Umbilical cord (tissue), 2 donors: Measurements from ENCODE around the gene CDC37L1. TPM values are rescaled to one million over a fixed set of nuclear protein-coding genes. Genes with fewer than 3 reads are reported as not detected.
A peak's percentile ranks its signal among the peaks of the same experiment; 100 is the strongest.

Experiments used
- DNase-seq: peaks from one replicate; pipeline ENCODE4 v3.0.0-alpha.2; 2015; ENCODE audit warnings: low spot score
- total RNA-seq: library from RNA; depleted of rRNA; stranded (reverse); fragments of >200 nt; gene quantifications from one replicate; pipeline ENCODE4 v1.2.3, GENCODE V29; 2014; ENCODE audit warnings: low replicate concordance; ENCODE audit not compliant: insufficient read depth

Gene CDC37L1
- total RNA-seq, 1 donor from 2014 or later: 52.7 TPM

GRCh38 chr9:4668604-4669003, 10.8 kb upstream of the CDC37L1 start:
- no peak for DNase-seq

GRCh38 chr9:4669890-4670289, 9.5 kb upstream of the CDC37L1 start:
- no peak for DNase-seq

DNA sequence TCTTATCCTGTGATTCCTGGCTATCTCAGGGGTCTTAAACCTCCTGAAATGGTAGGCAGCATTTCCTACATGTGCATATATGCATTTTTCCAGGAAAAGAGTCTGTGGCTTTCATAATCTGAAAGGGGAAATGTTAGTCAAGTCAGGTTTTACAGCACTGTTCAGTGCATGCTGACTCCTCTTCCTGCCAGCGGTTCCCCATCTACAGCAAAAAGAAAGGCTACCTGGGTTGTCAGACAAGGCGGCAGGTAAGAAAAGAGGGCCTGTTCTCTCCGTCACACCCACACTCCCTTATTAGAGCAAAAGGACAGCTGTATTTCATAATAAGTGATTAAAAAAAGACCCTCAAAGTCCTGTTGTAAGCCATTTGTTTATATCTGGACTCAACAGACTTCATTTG, 8.8 kb upstream of the CDC37L1 start:
- DNase-seq: no peak

DNA sequence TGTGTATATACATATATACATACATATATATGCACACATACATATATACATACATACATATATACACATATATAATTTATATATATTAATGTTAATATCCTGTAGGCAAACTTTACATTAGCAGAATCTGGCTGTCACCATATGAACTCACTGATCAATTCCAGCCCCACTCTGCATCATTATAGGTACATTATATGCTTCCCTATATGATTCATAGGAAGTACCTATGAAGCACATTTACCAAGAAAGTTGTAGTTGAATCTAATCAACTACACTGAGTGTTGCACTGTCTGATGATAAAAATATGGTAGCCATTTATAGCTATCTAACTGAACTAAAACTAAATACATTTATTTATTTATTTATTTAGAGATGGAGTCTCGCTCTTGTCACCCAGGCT, 7.6 kb upstream of the CDC37L1 start:
- DNase-seq: no peak

GRCh38 chr9:4674783-4675182, 4.6 kb upstream of the CDC37L1 start:
- DNase-seq: no peak

DNA sequence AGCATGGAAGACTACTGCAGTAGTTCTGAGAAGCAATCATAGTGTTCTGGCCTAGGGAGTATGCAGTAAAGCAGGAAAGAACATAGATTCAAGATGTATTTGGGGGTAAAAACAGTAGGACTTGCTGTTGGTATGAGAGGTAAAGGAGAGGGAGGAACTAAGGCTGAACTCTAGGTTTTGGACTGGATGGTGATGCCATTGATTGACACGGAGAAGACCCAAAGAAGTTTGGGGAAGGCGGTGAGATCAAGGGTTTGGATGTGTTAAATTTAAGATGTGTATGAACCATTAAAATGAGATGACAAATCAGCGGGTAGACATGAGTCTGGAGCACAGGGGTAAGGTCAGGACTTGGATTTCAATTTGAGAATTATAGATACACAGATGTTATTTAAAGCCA, 2.0 kb upstream of the CDC37L1 start:
- no peak for DNase-seq

DNA sequence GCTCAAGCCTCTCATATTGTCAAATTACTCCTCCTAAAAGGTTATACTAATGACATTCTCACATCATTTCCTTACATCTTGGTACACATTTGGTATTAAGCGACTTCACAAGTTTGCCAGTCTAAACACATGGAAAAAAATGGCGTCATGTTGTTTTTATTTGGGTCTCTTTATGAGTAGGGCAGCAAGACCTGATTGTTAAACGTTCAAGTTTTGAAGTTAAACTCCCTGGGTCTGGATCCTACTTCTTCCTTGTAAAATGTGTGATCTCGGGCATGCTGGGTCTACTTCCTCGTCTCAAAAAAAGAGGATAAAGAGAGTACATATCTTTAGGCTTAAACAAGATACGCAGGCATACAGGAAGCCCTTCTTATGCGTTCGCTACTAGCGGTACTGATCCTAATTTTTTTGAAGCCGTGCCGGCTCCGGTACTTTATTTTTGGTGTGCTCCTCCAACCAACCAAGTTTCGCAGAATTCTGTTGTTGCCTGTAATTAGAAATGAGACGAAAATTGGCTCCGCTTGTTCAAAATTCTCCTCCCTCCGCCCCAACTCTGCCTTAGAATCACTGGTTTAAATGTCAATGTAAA, 596 bp upstream of the CDC37L1 start:
- peak; percentile 71 for DNase-seq

- peak; percentile 38 for DNase-seq
Observed at GRCh38 chr9:4680173-4680525, 780 bp downstream of the CDC37L1 start.

DNA sequence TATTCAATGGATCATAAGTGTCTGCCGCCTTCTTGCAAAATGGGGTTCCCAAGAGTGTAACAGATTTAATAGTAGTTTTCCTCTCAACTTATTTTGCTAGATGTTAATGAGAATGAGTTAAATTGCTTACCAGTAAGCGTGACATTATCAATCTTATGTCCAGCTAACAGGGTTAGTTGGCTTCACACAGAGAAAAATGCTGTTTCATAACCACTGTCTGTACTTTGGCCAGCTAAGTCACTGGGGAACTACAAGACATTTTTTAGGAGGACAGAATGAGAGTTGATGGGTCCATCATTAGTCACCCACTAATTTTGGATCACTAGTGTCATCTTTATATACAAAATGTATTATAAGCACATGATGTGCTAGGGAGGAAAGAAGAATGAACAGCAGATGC, 1.4 kb downstream of the CDC37L1 start:
- no peak for DNase-seq

GRCh38 chr9:4684820-4685219, 5.5 kb downstream of the CDC37L1 start:
- no peak for DNase-seq

GRCh38 chr9:4686112-4686511, 6.7 kb downstream of the CDC37L1 start:
- DNase-seq: no peak

- no peak for DNase-seq
Observed at GRCh38 chr9:4686584-4686983, 7.2 kb downstream of the CDC37L1 start.

DNA sequence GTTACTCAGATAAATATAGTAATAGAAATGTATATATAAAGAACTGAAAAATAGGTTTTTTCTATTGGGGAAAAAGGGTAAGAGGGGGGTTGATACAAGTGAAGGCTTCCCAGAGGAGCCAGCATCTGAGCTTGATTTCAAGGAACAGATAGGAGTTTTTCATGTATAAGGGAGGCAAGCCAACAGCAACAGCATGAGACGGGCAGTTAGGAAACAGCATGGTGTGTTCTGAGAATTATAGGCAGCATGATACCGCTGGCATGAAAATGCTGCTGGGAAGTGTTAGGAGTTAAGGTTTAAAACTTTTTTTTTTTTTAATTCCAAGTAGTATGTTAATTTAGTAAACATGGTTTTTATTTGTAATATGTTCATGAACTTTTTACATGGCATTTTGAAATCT, 9.7 kb downstream of the CDC37L1 start:
- DNase-seq: no peak

- DNase-seq: peak; percentile 23
Observed at GRCh38 chr9:4689687-4690104, 10.3 kb downstream of the CDC37L1 start.

DNA sequence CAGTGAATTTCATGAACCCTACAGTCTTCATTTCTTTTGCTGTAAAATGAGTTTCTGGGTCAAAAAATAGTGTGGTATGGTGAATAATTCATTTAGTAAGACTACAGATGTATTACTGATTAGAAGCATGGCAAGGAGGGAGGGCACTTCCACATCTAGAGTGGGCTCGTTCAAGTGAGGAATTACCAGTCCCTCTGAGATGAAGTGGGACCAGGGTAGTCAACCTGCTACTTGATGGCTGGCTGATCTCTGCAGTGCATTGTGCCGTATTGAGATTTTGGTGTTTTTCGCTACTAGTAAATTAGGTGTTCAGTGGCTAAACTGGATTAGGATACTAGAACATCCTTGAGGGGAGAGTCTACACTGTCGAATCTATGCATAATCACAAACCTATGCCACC, 10.8 kb downstream of the CDC37L1 start:
- no peak for DNase-seq

DNA sequence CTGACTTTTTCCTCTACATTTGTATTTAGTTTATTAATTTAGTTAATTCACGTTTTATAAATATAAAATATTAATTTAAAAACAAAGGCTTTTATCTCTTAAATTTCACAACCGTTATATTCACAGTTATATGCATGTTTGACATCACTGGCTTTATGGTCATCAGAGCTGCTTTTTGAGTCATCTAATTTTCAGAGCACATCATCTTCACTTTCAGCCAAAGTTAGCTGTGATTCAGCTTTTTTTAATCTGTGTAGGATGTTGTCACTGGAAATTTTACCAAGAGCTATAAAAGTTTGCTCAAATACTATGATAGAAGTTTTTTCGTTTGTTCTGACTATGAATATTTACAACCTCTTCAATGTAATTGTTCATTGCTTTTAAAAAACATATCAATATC, 12.4 kb downstream of the CDC37L1 start:
- no peak for DNase-seq

- no peak for DNase-seq
Observed at GRCh38 chr9:4700091-4700490, 20.7 kb downstream of the CDC37L1 start.

DNA sequence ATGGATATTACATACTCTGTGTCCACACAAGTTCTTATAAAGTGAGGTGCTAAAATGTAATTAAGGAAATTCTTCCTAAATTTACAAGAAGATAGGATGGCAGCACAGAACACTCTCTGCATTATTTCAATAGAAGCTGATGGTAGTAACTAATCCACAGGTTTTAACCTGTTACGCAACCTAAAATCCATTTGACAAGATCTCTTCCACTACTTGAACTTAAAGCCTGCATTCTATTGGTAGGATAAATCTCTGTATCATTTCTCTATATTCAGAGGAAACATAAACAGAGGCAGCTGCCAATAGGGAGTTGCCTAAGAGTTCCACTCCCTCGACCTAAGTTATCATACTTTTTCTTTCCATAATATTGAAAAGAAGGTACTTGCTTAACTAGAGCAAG, 21.6 kb downstream of the CDC37L1 start:
- DNase-seq: no peak

GRCh38 chr9:4701526-4701925, 22.2 kb downstream of the CDC37L1 start:
- no peak for DNase-seq

- DNase-seq: no peak
Observed at GRCh38 chr9:4704129-4704528, 24.8 kb downstream of the CDC37L1 start.

- no peak for DNase-seq
Observed at GRCh38 chr9:4706021-4706420, 26.7 kb downstream of the CDC37L1 start.

GRCh38 chr9:4706971-4707622, 27.7 kb downstream of the CDC37L1 start:
- DNase-seq: no peak

- DNase-seq: no peak
Observed at GRCh38 chr9:4709380-4709779, 30.0 kb downstream of the CDC37L1 start.

DNA sequence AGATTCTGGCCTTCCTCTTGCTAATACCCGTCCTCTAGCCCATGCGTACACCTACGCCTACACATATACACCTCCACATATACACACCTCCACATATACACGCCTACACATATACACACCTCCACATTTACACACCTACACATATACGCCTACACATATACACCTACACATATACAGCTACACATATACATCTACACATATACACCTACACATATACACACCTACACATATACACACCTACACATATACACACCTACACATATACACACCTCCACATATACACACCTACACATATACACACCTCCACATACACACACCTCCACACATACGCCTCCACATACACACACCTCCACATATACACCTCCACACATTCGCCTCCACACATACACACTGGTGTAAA, 34.5 kb downstream of the CDC37L1 start:
- no peak for DNase-seq
